K562 (cell line): ENCODE measurements around the gene CTNNB1. TPM values are rescaled to one million over a fixed set of nuclear protein-coding genes. Genes with fewer than 3 reads are reported as not detected.

ENCODE experiments used
- ARNT ChIP-seq, 2 experiments: fragments of 450-650 bp; IDR thresholded peaks; 2 replicates each; pipeline ENCODE4 v1.6.1; 2016; ENCODE audit warnings: mild to moderate bottlenecking in 1 of 2
- CTCFL ChIP-seq: IDR thresholded peaks from 2 replicates; pipeline ENCODE4 v1.6.1; 2011; ENCODE audit warnings: borderline replicate concordance, low read depth, mild to moderate bottlenecking, moderate library complexity, low read length; ENCODE audit not compliant: insufficient read depth, poor library complexity, severe bottlenecking
- CXXC5 ChIP-seq: fragments of 250-450 bp; sonication (Bioruptor Pico); IDR thresholded peaks from 2 replicates; pipeline ENCODE4 v1.8.0; 2022; ENCODE audit warnings: inconsistent platforms, mild to moderate bottlenecking, moderate library complexity
- E2F8 ChIP-seq: fragments of 450-650 bp; IDR thresholded peaks from 2 replicates; pipeline ENCODE4 v1.7.1; 2018; ENCODE audit warnings: mild to moderate bottlenecking, low read depth; ENCODE audit not compliant: partially characterized antibody
- FIP1L1 ChIP-seq: fragments of 200-400 bp; formaldehyde crosslinking; IDR thresholded peaks from 2 replicates; pipeline ENCODE4 v1.6.1; 2018; ENCODE audit warnings: mild to moderate bottlenecking, low read depth, low read length; ENCODE audit not compliant: poor library complexity, severe bottlenecking
- FOXJ3 ChIP-seq: sonication (generic); formaldehyde crosslinking; IDR thresholded peaks from 2 replicates; pipeline ENCODE4 v1.4.0; 2020; ENCODE audit warnings: mild to moderate bottlenecking, missing genetic modification reagents
- HNRNPK ChIP-seq: fragments of 200-400 bp; formaldehyde crosslinking; IDR thresholded peaks from one replicate; pipeline ENCODE4 v1.6.1; 2018; ENCODE audit warnings: mild to moderate bottlenecking, low read depth, low read length; ENCODE audit not compliant: poor library complexity, severe bottlenecking
- KLF1 ChIP-seq: fragments of 450-650 bp; IDR thresholded peaks from 2 replicates; pipeline ENCODE4 v1.6.1; 2016; ENCODE audit warnings: missing genetic modification characterization, missing compliant biosample characterization
- KLF10 ChIP-seq: fragments of 250-450 bp; sonication (Bioruptor Pico); IDR thresholded peaks from 2 replicates; pipeline ENCODE4 v1.6.1; 2021; ENCODE audit warnings: matching md5 sums
- PURB ChIP-seq: sonication (generic); formaldehyde crosslinking; IDR thresholded peaks from 2 replicates; pipeline ENCODE4 v1.9.0; 2021; ENCODE audit warnings: low read depth, mild to moderate bottlenecking, missing genetic modification reagents
- RNF219 ChIP-seq: fragments of 250-450 bp; sonication (Bioruptor Pico); IDR thresholded peaks from 2 replicates; pipeline ENCODE4 v1.5.0; 2022; ENCODE audit warnings: mild to moderate bottlenecking
- SIN3A ChIP-seq, 2 experiments: fragments of 150-350 bp in 1 of 2; IDR thresholded peaks; 2 replicates each; pipeline ENCODE4 v1.6.1; 2011 to 2016; ENCODE audit warnings: borderline replicate concordance in 2 of 2, low read depth in 2 of 2, low read length in 2 of 2, mild to moderate bottlenecking in 2 of 2, moderate library complexity in 2 of 2; ENCODE audit not compliant: control insufficient read depth in 1 of 2
- SMARCA4 ChIP-seq: fragments of 450-650 bp; IDR thresholded peaks from 2 replicates; pipeline ENCODE4 v1.6.1; 2016
- SRSF7 ChIP-seq: fragments of 200-400 bp; formaldehyde crosslinking; optimal IDR thresholded peaks from 2 replicates; pipeline ENCODE3; 2017; ENCODE audit warnings: mild to moderate bottlenecking, low read depth, low read length
- SUPT5H ChIP-seq: fragments of 450-650 bp; IDR thresholded peaks from 2 replicates; pipeline ENCODE4 v1.6.1; 2016
- ZBTB43 ChIP-seq: sonication (generic); formaldehyde crosslinking; IDR thresholded peaks from 2 replicates; pipeline ENCODE4 v1.8.0; 2023; ENCODE audit warnings: mild to moderate bottlenecking, missing genetic modification reagents
- ZFP30 ChIP-seq: fragments of 250-450 bp; sonication (Bioruptor Pico); IDR thresholded peaks from 2 replicates; pipeline ENCODE4 v1.8.0; 2022; ENCODE audit warnings: moderate library complexity, mild to moderate bottlenecking, inconsistent platforms, borderline replicate concordance
- ZNF311 ChIP-seq: fragments of 250-450 bp; sonication (Bioruptor Pico); IDR thresholded peaks from 2 replicates; pipeline ENCODE4 v1.4.0; 2020; ENCODE audit warnings: mild to moderate bottlenecking, moderate library complexity
- ZNF561 ChIP-seq: fragments of 450-650 bp; formaldehyde crosslinking; conservative IDR thresholded peaks from 2 replicates; pipeline ENCODE4 v1.4.0; 2020; ENCODE audit warnings: mild to moderate bottlenecking, moderate library complexity
- ZNF79 ChIP-seq: fragments of 250-450 bp; sonication (Bioruptor Pico); IDR thresholded peaks from 2 replicates; pipeline ENCODE4 v1.4.0; 2020; ENCODE audit warnings: low read depth, mild to moderate bottlenecking, moderate library complexity
- polyA plus RNA-seq, 8 experiments: library from polyadenylated mRNA; depleted of rRNA in 4 of 8; stranded (reverse) in 5 of 8; unstranded in 3 of 8; fragments of >200 nt; fragmentation: Nextera tagmentation in 2 of 8; fragmentation: Illumina TruSeq in 1 of 8; extraction: Ambion mirVana in 2 of 8; extraction: Trizol in 1 of 8; gene quantifications; 2 replicates each; pipeline versions ENCODE4 v1.2.1 to v1.2.3, GENCODE V29; 2011 to 2014; ENCODE audit warnings: inconsistent platforms in 1 of 8, missing spikeins in 1 of 8
- total RNA-seq, 7 experiments: library from RNA; depleted of rRNA in 6 of 7; stranded (reverse); fragments of >200 nt in 6 of 7; fragmentation: Illumina TruSeq in 2 of 7; extraction: Trizol in 2 of 7; gene quantifications; 2 replicates each; pipeline versions ENCODE4 v1.2.1 to v1.2.3, GENCODE V29; 2011 to 2021; ENCODE audit warnings: low replicate concordance in 1 of 7

Gene CTNNB1
- total and polyA plus RNA-seq, 9 of the 15 experiments (the other 6 are each of a cell fraction or from before 2014, with no cell fraction given): 44.3 to 193 (median 154) TPM

GRCh38 chr3:41267975-41268640 lies 68.8 kb downstream of the CTNNB1 start (continued):
- TF ChIP-seq CTCFL (no peak), SRSF7 (no peak), HNRNPK (no peak), ZNF311 (CRISPR knock-in tag) (no peak), PURB (CRISPR knock-in tag) (no peak), ARNT (IDR thresholded peaks at IDR 0.05) (peak in 1 of 2 experiments; percentile 78; a peak in 2 of 4 replicates), CXXC5 (CRISPR knock-in tag) (no peak), ZNF561 (CRISPR knock-in tag) (no peak), SUPT5H (no peak), KLF10 (CRISPR knock-in tag) (no peak), FIP1L1 (no peak), ZBTB43 (CRISPR knock-in tag) (no peak), KLF1 (no peak), FOXJ3 (CRISPR knock-in tag) (no peak), RNF219 (CRISPR knock-in tag) (no peak), ZFP30 (CRISPR knock-in tag) (no peak), SIN3A (IDR thresholded peaks at IDR 0.05; ENCODE audit: borderline replicate concordance in 2 of 2, control insufficient read depth in 1 of 2, low read depth in 2 of 2, low read length in 2 of 2) (no peak), SMARCA4 (peak; percentile 96), ZNF79 (no peak), E2F8 (no peak)
